Keratinocyte (primary cell): ENCODE measurements around the gene SYTL1. TPM values are rescaled to one million over a fixed set of nuclear protein-coding genes. Genes with fewer than 3 reads are reported as not detected.
A peak's percentile ranks its signal among the peaks of the same experiment; 100 is the strongest.

Experiments used
- DNase-seq: peaks from one replicate; pipeline ENCODE4 v3.0.0-alpha.2; 2011; ENCODE audit warnings: low read depth, missing footprints, low spot score
- FAIRE-seq: peaks from 2 replicates; lab custom pipeline; 2011; peaks lifted over from hg19 to GRCh38; lab: Jason Lieb, UNC
- H2AFZ ChIP-seq: 2 replicates; pipeline ENCODE4 v1.6.0; 2012; ENCODE audit warnings: low read length, control low read depth, inconsistent platforms; ENCODE audit not compliant: control insufficient read depth
- H3K27ac ChIP-seq: 2 replicates; pipeline ENCODE4 v1.5.1; 2011; ENCODE audit warnings: low read length; ENCODE audit not compliant: control insufficient read depth, insufficient read depth
- H3K27me3 ChIP-seq: 3 replicates; pipeline ENCODE4 v1.6.0; 2011; ENCODE audit warnings: low read length; ENCODE audit not compliant: control insufficient read depth, insufficient read depth; ENCODE audit errors: extremely low read depth
- H3K36me3 ChIP-seq, 2 experiments: 2 replicates in 1 of 2; 3 replicates in 1 of 2; pipeline ENCODE4 v1.5.1; 2011; ENCODE audit warnings: low read length in 2 of 2, mild to moderate bottlenecking in 1 of 2; ENCODE audit not compliant: control insufficient read depth in 2 of 2, insufficient read depth in 2 of 2; ENCODE audit errors: extremely low read depth in 1 of 2
- H3K4me1 ChIP-seq: 3 replicates; pipeline ENCODE4 v1.5.1; 2011; ENCODE audit warnings: low read length; ENCODE audit not compliant: control insufficient read depth, insufficient read depth; ENCODE audit errors: extremely low read depth
- H3K4me2 ChIP-seq: 3 replicates; pipeline ENCODE4 v1.6.0; 2011; ENCODE audit warnings: low read depth, low read length; ENCODE audit not compliant: control insufficient read depth, insufficient read depth; ENCODE audit errors: extremely low read depth
- H3K4me3 ChIP-seq, 3 experiments: fragments of 200-600 bp in 1 of 3; sonication (generic) in 1 of 3; 2 replicates in 2 of 3; 3 replicates in 1 of 3; pipeline ENCODE4 v1.5.1; 2011 to 2016; ENCODE audit warnings: low read length in 3 of 3, mild to moderate bottlenecking in 3 of 3, control low read depth in 2 of 3, inconsistent platforms in 1 of 3, low read depth in 1 of 3, mixed read lengths in 1 of 3, mixed run types in 1 of 3, moderate library complexity in 1 of 3; ENCODE audit not compliant: control insufficient read depth in 2 of 3, insufficient read depth in 2 of 3; ENCODE audit errors: extremely low read depth in 1 of 3
- H3K79me2 ChIP-seq: 2 replicates; pipeline ENCODE4 v1.6.0; 2012; ENCODE audit warnings: low read length; ENCODE audit not compliant: control insufficient read depth, insufficient read depth
- H3K9ac ChIP-seq: 3 replicates; pipeline ENCODE4 v1.6.0; 2011; ENCODE audit warnings: low read length; ENCODE audit not compliant: control insufficient read depth, insufficient read depth; ENCODE audit errors: extremely low read depth
- H3K9me1 ChIP-seq: 3 replicates; pipeline ENCODE4 v1.6.0; 2011; ENCODE audit warnings: low read length; ENCODE audit not compliant: control insufficient read depth, insufficient read depth; ENCODE audit errors: extremely low read depth
- H3K9me3 ChIP-seq: 2 replicates; pipeline ENCODE4 v1.5.1; 2012; ENCODE audit warnings: low read depth, low read length; ENCODE audit not compliant: control insufficient read depth
- H4K20me1 ChIP-seq: 3 replicates; pipeline ENCODE4 v1.6.0; 2011; ENCODE audit warnings: low read length; ENCODE audit not compliant: control insufficient read depth, insufficient read depth; ENCODE audit errors: extremely low read depth
- EZH2 ChIP-seq: IDR thresholded peaks from one replicate; pipeline ENCODE4 v1.6.1; 2012; ENCODE audit warnings: inconsistent platforms, mild to moderate bottlenecking, low read length, moderate library complexity
- dilution Hi-C: fragments of 300-500 bp; cut with MboI; formaldehyde crosslinking; loops from one replicate; pipeline ENCODE4 v1.7.0; 2020; ENCODE audit warnings: low sequenced_read_pairs; ENCODE audit not compliant: extremely low pct_ligation_motif_present
- polyA plus RNA-seq, 5 experiments: library from polyadenylated mRNA; depleted of rRNA in 3 of 5; stranded (reverse) in 3 of 5; stranded (forward) in 1 of 5; unstranded in 1 of 5; fragments of >200 nt; gene quantifications; 1 replicate in 1 of 5; 2 replicates in 3 of 5; 3 replicates in 1 of 5; pipeline versions ENCODE4 v1.2.1 to v1.2.3, GENCODE V29; 2011 to 2012; ENCODE audit warnings: missing spikeins in 2 of 5, low read depth in 1 of 5, low replicate concordance in 1 of 5
- TF ChIP-seq, protein P1 (sequence below), 3 experiments: IDR thresholded peaks in 1 of 3; conservative IDR thresholded peaks in 1 of 3; optimal IDR thresholded peaks in 1 of 3; 2 replicates in 2 of 3; 3 replicates in 1 of 3; pipeline versions ENCODE3 to v1.5.1; 2011; ENCODE audit warnings: low read length in 3 of 3, mild to moderate bottlenecking in 3 of 3, moderate library complexity in 2 of 3, control low read depth in 1 of 3, inconsistent platforms in 1 of 3; ENCODE audit not compliant: insufficient read depth in 2 of 3; ENCODE audit errors: extremely low read depth in 1 of 3

The SYTL1 gene
- polyA plus RNA-seq, 1 donor (not counting 4 experiments of a cell fraction or from before 2014, with no cell fraction given), result 15.6 TPM

GRCh38 chr1:27367160-27367650 lies 25.4 kb downstream of the SYTL1 start:
- Histone ChIP-seq H3K27ac (peak overlapping the region; percentile 91), H3K4me1 (peaks cover 33% of the 10 kb centered on the region), H3K9me3 (no peaks in the 10 kb centered on the region), H3K4me3 (peak overlapping the region in 2 of 3 experiments; percentile 82 to 89), H3K27me3 (no peaks in the 10 kb centered on the region), H3K9ac (peak overlapping the region; percentile 88), H3K79me2 (peaks cover 12% of the 10 kb centered on the region), H3K9me1 (no peaks in the 10 kb centered on the region), H3K4me2 (peak overlapping the region; percentile 86), H3K36me3 (peaks cover 8 to 10% of the 10 kb centered on the region in 2 experiments), H2AFZ (peak overlapping the region; percentile 76), H4K20me1 (no peaks in the 10 kb centered on the region)
- DNase-seq, result no peak
- no peak for FAIRE-seq
- dilution Hi-C loops, result no loop called here
- TF ChIP-seq, protein P1, sequence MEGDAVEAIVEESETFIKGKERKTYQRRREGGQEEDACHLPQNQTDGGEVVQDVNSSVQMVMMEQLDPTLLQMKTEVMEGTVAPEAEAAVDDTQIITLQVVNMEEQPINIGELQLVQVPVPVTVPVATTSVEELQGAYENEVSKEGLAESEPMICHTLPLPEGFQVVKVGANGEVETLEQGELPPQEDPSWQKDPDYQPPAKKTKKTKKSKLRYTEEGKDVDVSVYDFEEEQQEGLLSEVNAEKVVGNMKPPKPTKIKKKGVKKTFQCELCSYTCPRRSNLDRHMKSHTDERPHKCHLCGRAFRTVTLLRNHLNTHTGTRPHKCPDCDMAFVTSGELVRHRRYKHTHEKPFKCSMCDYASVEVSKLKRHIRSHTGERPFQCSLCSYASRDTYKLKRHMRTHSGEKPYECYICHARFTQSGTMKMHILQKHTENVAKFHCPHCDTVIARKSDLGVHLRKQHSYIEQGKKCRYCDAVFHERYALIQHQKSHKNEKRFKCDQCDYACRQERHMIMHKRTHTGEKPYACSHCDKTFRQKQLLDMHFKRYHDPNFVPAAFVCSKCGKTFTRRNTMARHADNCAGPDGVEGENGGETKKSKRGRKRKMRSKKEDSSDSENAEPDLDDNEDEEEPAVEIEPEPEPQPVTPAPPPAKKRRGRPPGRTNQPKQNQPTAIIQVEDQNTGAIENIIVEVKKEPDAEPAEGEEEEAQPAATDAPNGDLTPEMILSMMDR (optimal IDR thresholded peaks at IDR 0.05 in 1 of 3, IDR thresholded peaks at IDR 0.05 in 1 of 3, conservative IDR thresholded peaks at IDR 0.05 in 1 of 3; ENCODE audit: extremely low read depth in 1 of 3, insufficient read depth in 2 of 3, low read length in 3 of 3), result no peak
- TF ChIP-seq EZH2, result no peak

GRCh38 chr1:27368869-27369582 lies 27.2 kb downstream of the SYTL1 start:
- FAIRE-seq, result peak; percentile 34
- peaks cover 35% of the 10 kb centered on the region for H3K4me1 ChIP-seq

More at GRCh38 chr1:27368869-27369582, 27.2 kb downstream of the SYTL1 start:
- Histone ChIP-seq H3K9ac (peak overlapping the region; percentile 16), H3K27ac (peak overlapping the region; percentile 15), H3K79me2 (peaks cover 12% of the 10 kb centered on the region), H3K9me3 (no peaks in the 10 kb centered on the region), H2AFZ (no peak overlapping the region), H3K4me3 (no peak overlapping the region), H3K4me2 (peak overlapping the region; percentile 7), H3K36me3 (peaks cover 0 to 8% of the 10 kb centered on the region in 2 experiments), H4K20me1 (no peaks in the 10 kb centered on the region), H3K9me1 (no peaks in the 10 kb centered on the region), H3K27me3 (no peaks in the 10 kb centered on the region)
- TF ChIP-seq, protein P1 (optimal IDR thresholded peaks at IDR 0.05 in 1 of 3, IDR thresholded peaks at IDR 0.05 in 1 of 3, conservative IDR thresholded peaks at IDR 0.05 in 1 of 3; ENCODE audit: extremely low read depth in 1 of 3, insufficient read depth in 2 of 3, low read length in 3 of 3), result peak in 2 of 3 experiments; percentile 18 to 32
- TF ChIP-seq EZH2, result no peak
- DNase-seq, result no peak
- dilution Hi-C loops, result no loop called here
